ENCODE data around the gene MYO9B. TPM values are rescaled to one million over a fixed set of nuclear protein-coding genes. Genes with fewer than 3 reads are reported as not detected.

The MYO9B gene
- total and polyA plus RNA-seq, 2 of the 13 experiments (the other 11 are each of a cell fraction or from before 2014, with no cell fraction given) = 18.0 to 18.3 TPM

DNA sequence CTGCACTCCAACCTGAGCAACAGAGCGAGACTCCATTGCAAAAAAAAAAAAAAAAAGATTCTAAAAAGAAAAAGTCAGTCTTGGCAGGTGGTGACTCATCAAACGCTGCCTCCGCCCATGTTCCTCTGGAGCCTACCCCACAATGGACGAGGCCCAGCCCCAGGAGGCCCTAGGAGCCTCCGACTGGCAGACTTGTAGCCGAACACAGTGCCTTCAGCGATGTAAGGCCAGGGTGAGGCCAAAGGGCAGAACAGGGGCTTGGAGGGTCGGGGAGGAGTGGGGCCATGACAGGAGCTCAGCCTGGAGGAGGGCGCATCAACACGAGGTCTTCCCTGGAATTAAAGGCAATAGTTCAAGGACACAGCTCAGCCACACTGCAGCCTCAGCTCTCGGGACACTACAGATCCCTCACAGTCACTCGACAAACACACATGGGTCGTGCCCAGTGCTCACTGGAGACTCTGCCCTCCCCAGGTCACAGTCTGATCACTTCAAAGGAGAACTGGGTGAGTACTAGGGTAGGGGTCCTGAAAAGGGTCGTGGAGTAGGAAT, 144.7 kb downstream of the MYO9B start (continued):
- TF ChIP-seq ZNF720 (CRISPR knock-in tag; IDR thresholded peaks at IDR 0.05) = no peak
- TF ChIP-seq, protein P1, sequence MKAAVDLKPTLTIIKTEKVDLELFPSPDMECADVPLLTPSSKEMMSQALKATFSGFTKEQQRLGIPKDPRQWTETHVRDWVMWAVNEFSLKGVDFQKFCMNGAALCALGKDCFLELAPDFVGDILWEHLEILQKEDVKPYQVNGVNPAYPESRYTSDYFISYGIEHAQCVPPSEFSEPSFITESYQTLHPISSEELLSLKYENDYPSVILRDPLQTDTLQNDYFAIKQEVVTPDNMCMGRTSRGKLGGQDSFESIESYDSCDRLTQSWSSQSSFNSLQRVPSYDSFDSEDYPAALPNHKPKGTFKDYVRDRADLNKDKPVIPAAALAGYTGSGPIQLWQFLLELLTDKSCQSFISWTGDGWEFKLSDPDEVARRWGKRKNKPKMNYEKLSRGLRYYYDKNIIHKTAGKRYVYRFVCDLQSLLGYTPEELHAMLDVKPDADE (CRISPR knock-in tag; IDR thresholded peaks at IDR 0.05) = no peak
- TF ChIP-seq KAT2B (IDR thresholded peaks at IDR 0.05; ENCODE audit: borderline replicate concordance, low read depth, low read length) = no peak
- no peak for TF ChIP-seq ZNF749 (CRISPR knock-in tag; IDR thresholded peaks at IDR 0.05; ENCODE audit: borderline replicate concordance)
- TF ChIP-seq, protein P2, sequence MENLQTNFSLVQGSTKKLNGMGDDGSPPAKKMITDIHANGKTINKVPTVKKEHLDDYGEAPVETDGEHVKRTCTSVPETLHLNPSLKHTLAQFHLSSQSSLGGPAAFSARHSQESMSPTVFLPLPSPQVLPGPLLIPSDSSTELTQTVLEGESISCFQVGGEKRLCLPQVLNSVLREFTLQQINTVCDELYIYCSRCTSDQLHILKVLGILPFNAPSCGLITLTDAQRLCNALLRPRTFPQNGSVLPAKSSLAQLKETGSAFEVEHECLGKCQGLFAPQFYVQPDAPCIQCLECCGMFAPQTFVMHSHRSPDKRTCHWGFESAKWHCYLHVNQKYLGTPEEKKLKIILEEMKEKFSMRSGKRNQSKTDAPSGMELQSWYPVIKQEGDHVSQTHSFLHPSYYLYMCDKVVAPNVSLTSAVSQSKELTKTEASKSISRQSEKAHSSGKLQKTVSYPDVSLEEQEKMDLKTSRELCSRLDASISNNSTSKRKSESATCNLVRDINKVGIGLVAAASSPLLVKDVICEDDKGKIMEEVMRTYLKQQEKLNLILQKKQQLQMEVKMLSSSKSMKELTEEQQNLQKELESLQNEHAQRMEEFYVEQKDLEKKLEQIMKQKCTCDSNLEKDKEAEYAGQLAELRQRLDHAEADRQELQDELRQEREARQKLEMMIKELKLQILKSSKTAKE (CRISPR knock-in tag; IDR thresholded peaks at IDR 0.05; ENCODE audit: borderline replicate concordance) = no peak
- no peak for TF ChIP-seq KDM5B (CRISPR knock-in tag; IDR thresholded peaks at IDR 0.05; ENCODE audit: borderline replicate concordance)
- TF ChIP-seq MTA1 (CRISPR knock-in tag; IDR thresholded peaks at IDR 0.05; ENCODE audit: borderline replicate concordance) = peak; percentile 74; the same call in 1 of the 2 replicates
- no peak for TF ChIP-seq SMYD3 (CRISPR knock-in tag; IDR thresholded peaks at IDR 0.05)
- no peak for TF ChIP-seq ZNF75D (CRISPR knock-in tag; IDR thresholded peaks at IDR 0.05; ENCODE audit: borderline replicate concordance)
- no peak for TF ChIP-seq ATRX (CRISPR knock-in tag; IDR thresholded peaks at IDR 0.05; ENCODE audit: borderline replicate concordance)
- TF ChIP-seq, protein P3, sequence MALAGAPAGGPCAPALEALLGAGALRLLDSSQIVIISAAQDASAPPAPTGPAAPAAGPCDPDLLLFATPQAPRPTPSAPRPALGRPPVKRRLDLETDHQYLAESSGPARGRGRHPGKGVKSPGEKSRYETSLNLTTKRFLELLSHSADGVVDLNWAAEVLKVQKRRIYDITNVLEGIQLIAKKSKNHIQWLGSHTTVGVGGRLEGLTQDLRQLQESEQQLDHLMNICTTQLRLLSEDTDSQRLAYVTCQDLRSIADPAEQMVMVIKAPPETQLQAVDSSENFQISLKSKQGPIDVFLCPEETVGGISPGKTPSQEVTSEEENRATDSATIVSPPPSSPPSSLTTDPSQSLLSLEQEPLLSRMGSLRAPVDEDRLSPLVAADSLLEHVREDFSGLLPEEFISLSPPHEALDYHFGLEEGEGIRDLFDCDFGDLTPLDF (CRISPR knock-in tag; IDR thresholded peaks at IDR 0.05) = no peak
- peak; percentile 45; the same call in 1 of the 2 replicates for TF ChIP-seq NR2C2 (CRISPR knock-in tag; IDR thresholded peaks at IDR 0.05; ENCODE audit: borderline replicate concordance)
- no peak for TF ChIP-seq RBM39 (IDR thresholded peaks at IDR 0.05; ENCODE audit: low read depth, low read length, poor library complexity, severe bottlenecking)
- TF ChIP-seq ZNF180 (CRISPR knock-in tag; IDR thresholded peaks at IDR 0.05; ENCODE audit: borderline replicate concordance, low read depth) = no peak
- no peak for TF ChIP-seq REPIN1 (CRISPR knock-in tag; IDR thresholded peaks at IDR 0.05; ENCODE audit: borderline replicate concordance, low read depth)
- TF ChIP-seq, protein P4, sequence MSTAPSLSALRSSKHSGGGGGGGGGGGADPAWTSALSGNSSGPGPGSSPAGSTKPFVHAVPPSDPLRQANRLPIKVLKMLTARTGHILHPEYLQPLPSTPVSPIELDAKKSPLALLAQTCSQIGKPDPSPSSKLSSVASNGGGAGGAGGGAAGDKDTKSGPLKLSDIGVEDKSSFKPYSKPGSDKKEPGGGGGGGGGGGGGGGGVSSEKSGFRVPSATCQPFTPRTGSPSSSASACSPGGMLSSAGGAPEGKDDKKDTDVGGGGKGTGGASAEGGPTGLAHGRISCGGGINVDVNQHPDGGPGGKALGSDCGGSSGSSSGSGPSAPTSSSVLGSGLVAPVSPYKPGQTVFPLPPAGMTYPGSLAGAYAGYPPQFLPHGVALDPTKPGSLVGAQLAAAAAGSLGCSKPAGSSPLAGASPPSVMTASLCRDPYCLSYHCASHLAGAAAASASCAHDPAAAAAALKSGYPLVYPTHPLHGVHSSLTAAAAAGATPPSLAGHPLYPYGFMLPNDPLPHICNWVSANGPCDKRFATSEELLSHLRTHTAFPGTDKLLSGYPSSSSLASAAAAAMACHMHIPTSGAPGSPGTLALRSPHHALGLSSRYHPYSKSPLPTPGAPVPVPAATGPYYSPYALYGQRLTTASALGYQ (CRISPR knock-in tag; IDR thresholded peaks at IDR 0.05) = no peak
- TF ChIP-seq KLF11 (CRISPR knock-in tag; IDR thresholded peaks at IDR 0.05) = no peak
- no peak for TF ChIP-seq SUZ12 (IDR thresholded peaks at IDR 0.05; ENCODE audit: low read depth, low read length)
- TF ChIP-seq ZNF703 (CRISPR knock-in tag; IDR thresholded peaks at IDR 0.05; ENCODE audit: borderline replicate concordance) = no peak
- no peak for TF ChIP-seq ARNT2 (CRISPR knock-in tag; IDR thresholded peaks at IDR 0.05; ENCODE audit: low read depth)
- TF ChIP-seq, protein P5, sequence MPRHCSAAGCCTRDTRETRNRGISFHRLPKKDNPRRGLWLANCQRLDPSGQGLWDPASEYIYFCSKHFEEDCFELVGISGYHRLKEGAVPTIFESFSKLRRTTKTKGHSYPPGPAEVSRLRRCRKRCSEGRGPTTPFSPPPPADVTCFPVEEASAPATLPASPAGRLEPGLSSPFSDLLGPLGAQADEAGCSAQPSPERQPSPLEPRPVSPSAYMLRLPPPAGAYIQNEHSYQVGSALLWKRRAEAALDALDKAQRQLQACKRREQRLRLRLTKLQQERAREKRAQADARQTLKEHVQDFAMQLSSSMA (CRISPR knock-in tag; IDR thresholded peaks at IDR 0.05) = no peak
- no peak for TF ChIP-seq FOXK1 (CRISPR knock-in tag; IDR thresholded peaks at IDR 0.05; ENCODE audit: borderline replicate concordance, low read depth)
- TF ChIP-seq ETV6 (CRISPR knock-in tag; conservative IDR thresholded peaks at IDR 0.05) = no peak
- TF ChIP-seq SRF (IDR thresholded peaks at IDR 0.05; ENCODE audit: low read depth, low read length) = no peak
